COR-L47 (cell line): ENCODE measurements around the gene SIRPD.
"Not testable (repeated sequence)": the region's sequence is repeated elsewhere in the genome, so short reads cannot be mapped to it uniquely, and the experiment has no call there.

Source experiments
- DNase-seq: peaks from one replicate; lab custom pipeline; 2025; lab: John Stamatoyannopoulos, UW

The SIRPD gene

DNA sequence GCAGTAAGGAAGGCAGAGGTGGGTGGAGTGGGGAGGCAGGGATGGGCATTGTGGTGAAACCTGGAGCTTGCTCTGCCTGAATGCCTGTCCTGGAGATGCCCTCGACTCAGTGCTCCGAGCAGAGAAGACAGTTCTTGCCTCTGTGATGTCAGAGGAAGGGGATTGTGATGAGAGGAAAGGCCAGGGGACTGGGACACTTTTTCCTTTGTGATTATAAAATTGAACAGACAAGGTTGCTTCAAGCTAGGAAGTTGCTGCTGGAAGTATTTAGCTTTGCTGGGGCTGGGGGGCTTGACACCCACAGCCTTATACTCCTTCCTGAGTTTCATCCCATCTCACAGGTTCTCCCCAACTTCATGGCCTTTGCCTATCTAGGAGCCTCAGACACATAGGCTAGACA, at the start of gene SIRPD:
Gene SIRPD (minus strand): TSS at position 101 of the 400 bp plus-strand sequence. CDS start 52 bp downstream, at position 49.
- DNase-seq, result no peak

DNA sequence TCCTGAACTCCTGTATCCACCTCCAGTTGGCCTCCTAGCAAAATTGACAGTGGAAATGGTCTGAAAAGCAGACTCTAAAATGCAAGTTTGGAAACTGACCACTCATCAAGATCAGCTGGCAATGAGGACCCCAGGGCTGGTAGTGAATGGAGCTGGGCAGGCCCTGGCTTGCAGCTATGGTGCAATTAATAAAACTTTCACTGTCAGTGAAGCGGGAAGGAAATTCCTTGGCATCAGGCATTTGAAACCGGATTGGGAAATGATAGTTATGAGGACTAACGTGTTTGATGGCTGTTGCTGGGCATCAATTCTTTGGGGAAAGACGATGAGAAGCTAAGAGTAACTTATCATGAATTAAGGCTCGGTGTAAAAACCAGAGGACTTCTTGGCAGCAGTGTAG, 43.2 kb upstream of the SIRPD start:
- no peak for DNase-seq

DNA sequence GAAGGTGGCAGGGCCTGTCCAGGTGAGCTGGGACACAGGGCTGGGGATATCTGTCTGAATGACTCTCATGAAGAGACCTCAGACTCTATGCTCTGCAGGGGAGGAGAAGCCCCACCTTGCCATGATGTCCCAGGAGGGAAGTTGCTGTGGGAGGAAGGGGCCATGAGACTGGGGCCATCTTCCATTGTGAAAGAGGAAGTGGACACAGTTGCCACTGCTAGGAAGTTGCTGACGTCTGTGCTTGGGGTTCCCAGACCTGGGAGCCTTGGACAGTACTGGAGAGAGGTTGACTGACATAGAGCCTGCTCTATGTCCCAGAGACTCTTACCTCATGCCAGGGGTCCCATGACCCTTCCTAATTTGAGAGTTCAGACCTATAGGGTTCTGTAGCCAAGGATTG, 37.8 kb upstream of the SIRPD start:
- DNase-seq, result no peak

DNA sequence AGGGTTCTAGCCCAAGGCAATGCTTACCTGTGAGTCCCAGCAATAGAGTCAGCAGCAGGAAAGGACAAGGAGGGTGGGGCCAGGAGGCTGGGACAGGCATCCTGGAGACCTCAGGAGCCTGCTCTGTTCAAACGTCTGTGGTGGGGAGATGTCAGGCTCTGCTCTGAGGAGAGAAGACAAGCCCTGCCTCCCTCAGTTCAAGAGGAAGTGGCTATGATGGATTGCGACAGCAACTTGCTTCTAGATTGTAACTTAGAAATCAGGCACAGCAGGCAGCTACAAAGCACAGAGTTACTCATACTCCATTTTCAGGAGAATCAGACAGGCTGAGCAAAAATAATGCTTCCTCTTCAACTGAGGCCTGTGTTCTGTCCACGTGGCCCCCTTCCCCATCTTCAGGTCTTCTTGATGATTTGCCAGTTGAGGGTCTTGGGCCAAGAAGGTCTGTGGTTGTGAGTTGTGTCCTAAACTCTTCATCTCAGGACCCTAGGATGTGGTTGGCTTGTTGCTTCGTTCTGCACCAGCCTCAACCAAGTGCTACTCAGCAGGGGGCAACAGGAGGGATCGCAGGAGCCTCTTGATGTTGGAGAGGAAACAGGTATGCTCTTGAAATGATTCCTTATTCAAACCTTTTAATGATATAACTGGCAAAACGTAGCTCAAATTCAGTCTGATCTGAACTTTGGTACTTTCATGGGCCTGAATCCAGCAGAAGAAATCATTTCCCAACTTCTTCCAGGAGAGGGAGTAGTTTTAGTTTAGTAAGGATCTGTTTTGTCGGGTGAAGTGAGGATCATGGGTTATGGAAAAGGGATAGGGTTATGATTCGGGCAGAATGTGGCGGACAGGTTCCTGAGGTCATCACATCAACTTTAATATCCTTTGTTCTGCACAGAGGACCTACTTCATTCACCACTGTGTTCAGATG, 31.3 kb upstream of the SIRPD start:
- DNase-seq, result no peak

DNA sequence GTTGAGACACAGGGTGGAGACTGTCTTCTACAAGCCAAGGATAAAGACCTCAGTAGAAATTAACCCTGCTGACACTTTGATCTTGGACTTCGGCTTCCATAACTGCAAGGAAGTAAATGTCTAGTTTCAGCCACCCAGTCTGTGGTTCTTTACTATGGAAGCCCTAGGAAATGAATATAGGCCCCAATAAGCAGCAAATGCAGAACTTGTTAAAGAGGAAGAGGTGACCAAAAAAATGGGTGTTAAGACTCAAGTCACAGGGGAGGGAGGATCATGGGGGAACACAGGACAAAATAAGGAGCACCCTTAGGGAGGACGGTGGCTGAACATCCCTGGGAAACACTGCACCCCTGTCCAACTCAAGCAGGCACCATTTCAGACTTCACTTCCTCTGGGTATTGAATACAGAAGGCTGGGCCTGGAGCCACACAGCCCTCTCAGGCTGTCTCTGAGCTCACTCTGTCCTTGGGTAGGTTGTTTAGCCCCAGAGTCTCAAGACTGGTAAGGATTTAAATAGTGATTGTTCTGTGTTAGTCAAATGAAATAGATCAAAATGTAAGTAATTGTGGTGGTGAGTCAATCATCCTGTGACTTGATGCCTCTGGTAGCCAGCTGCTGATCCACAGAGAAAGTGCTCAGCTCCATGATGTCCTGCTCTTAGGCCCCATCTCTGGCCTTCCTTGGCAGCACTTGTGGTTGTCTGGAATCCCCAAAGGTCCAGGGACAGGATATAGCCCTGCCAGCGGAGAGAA, 30.5 kb upstream of the SIRPD start:
- DNase-seq, result no peak

DNA sequence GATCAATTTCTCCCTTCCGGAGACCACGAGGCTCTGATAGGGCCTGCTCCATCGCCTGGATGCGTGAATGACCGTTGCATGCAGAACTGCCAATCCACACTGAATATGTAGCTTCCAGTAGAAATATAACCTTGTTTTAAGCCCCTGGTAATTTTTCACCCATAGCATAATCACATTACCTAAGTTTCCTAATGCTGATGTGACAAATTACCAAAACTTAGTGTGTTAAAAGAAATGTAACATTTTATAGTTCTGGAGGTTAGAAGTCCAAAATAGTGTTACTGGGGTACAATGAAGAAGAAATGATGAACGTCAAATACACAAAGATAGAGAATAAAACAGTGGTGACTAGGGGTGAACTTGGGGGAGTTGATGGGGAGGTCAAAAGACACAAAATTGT, 22.0 kb upstream of the SIRPD start:
- no peak for DNase-seq

DNA sequence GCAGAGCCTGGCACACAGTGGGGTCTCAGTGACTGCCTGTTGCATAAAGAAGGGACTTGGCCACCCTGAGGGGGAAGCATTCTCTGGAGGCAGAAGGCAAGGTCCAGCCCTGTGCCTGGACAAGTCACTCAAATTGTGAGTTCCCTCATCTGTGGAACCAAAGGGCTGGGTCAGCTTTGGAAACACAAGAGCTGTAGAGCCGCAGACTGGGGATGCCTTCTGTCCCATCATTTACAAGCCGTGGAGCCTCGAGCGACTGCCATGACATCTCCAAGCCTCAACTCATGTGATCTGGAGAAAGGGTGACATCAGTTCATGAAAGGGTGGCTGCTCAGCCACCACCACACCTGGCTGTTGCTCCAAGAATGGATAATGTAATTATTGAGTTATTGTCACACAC, 20.4 kb upstream of the SIRPD start:
- DNase-seq, result no peak

DNA sequence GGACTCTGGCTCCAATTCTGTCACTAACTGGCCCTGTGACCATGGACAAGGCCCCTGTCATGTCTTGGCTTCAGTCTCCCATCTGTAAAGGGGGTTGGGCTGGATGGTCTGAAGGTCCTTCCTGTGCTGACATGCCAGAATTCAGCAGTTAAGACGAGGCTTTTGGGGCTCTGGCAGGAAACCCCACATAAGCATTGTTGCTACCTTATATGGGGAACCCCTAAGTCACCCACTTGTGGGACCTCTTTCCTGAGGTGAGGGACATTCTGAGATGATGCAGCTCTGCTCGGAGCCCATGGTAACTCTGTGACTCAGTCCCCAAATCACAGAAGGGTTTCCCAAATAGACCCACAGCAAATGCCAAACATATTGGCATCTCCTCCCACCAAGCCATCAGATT, 19.8 kb upstream of the SIRPD start:
- not testable (repeated sequence) for DNase-seq

DNA sequence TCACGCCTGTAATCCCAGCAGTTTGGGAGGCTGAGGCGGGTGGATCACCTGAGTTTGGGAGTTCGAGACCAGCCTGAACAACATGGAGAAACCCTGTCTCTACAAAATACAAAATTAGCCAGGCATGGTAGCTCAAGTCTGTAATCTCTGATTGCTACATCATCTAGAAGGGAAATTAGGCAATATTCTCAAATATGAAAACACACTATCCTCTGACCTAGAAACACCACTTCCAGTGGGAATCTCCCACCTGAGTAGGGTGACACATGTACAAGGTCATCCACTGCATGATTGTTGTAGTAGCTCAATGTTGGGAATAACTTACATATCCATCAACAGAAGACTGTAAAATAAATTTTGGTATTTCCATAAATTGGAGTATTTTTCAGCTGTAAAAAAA, 19.1 kb upstream of the SIRPD start:
- no peak for DNase-seq

DNA sequence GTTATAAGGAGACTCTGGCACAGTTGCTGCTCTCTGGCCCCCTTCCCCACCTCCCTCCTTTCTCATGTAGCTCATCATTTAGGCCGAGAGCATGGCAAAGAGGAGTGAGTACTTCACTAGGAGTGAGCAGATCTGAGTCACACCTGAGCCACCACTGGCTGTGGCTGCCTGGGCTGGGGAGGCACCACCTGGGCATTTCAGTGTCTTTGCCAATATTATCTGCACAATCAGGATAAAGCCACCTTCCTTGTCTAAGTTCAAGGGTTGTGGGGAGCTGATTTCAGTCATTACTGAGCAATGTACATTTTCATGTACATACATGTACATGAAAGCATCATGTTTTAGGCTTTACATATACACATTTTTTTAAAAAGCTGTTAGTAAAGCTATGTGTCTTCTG, 18.5 kb upstream of the SIRPD start:
- not testable (repeated sequence) for DNase-seq

DNA sequence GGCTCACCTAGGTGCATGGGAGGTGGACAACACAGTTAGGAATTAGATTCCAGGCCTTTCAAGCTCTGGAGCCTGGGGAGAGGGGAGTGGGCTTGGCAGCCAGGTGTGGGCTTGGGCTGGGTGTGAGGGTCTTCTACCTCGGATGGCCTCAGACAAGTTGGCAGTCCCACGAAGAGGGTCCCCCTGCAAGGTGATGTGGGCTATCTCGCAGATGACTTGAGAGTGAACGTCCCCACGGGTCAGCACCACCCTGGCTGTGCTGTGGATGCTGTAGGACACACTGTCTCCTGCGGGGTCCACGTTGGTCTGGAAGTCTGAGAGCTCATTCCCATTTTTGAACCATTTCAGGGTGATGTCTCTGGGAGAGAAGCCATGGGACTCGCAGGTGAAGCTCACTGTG, 14.1 kb upstream of the SIRPD start:
- not testable (repeated sequence) for DNase-seq

DNA sequence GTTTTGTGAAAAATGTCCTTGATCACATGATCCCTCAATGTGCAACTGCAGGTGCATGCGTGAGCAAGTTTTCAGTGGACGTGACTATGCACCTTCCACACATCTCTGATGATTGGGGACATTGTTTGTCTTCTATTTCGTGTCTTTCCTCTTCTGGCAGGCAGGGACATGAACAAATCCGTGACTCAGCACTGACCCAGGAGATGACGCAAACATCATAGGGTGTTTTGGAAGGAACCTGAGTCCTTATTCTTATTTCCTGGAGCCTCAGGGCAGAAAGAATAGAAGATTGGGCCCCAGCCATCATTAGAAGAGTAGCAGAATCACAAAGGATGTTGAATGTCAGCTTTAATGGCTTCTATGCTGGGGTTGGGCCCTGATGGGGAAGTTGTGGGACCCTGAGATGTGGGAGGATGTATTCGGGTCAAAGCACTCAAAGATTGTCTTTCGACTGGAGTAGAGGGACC, 11.9 kb upstream of the SIRPD start:
- no peak for DNase-seq

DNA sequence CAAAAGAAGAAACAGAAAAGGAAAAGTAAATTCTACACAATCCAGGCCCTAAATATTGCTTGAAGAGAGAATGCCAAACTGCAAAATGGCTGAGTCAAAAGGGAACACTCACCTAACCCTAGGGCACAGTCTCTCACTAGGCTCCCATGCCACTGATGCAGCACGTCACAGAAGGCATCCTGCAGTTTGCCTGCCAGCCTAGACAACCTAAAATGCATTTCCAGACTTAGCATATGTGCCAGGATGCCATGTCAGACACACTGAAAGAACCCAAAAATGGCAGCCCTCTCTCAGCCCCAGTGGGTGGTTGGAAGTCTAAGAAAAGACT, 10.6 kb upstream of the SIRPD start:
- no peak for DNase-seq

DNA sequence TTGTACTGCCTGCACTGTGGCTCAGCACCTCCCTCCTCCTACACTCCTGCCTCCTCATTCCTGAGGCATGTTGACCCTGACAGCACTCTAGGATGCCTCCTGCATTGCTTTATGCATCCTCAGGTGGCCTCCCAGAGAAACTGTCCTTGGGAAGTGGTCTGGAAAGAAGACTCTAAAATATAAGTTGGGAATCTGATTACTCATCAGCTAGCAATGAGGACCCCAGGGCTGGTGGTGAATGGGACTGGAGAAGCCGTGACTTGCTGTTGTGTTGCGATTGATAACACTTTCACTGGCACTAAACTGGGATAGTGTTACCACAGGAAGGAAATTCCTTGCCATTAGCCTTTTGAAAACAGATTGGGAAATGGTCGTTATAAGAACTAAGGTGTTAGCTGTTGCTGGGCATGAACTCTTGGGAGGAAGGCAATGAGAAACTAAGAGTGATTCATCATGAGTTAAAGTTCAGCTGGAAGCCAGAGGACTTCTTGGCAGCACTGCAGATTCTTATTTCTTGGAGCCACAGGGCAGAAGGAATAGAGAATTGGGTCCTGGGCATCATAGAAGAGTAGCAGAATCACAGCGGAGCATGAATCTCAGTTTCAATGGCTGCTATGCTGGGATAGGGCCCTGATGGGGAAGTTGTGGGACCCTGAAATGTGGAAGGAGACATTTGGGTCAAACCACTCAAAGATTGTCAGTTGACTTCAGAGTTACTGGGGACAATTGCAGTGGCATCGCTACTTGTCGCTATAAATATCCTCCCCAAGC, 10.1 kb upstream of the SIRPD start:
- no peak for DNase-seq

DNA sequence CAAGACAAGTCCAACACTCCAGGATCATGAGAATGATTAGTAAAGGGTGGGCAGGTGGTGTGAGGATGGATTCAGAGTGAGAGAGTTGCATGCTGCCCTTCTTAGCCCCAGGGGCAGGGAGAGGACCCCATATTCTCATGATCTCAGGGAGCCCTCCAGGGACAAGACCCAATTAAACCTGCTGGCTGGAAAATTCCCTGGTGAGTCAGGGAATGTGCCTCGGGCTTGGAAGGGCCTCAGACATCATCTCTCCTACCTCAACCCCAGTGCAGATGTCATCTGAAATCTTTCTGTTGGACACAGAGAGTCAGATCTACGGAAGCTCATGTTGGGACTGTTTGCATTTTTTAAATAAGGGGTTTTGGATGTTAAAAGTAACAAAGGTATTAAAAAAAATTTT, 9.2 kb upstream of the SIRPD start:
- no peak for DNase-seq

DNA sequence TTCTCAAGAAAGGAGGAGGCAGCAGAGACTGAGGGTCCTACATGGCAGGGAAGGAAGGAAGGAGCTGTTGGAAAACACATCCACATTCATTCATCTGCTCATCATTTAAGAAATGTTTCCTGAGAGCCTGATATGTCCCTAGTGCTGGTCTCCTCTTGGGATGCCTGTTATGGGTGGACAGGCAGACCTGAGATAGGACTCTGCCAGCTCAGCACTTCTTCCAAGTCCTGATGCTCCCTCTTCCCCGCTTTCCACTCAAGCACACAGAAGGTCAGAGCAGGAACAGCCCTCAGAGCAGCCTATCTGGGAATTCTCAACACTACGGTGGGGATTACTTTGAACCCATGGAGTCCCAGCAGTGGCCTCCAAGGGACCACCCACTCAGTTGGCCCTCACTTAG, 8.0 kb upstream of the SIRPD start:
- no peak for DNase-seq

DNA sequence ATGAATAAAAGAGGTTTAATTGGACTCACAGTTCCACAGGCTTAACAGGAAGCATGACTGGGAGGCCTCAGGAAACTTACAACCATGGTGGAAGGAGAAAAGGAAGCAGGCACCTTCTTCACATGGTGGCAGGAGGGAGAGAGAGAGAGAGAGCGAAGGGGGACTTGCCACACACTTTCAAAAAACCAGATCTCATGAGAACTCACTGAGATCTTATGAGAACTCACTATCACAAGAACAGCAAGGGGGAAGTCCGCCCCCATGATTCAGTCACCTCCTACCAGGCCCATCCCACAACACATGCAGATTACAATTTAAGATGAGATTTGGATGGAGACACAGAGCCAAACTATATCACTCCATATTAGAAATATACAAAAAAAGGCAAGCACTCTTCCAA, 6.1 kb upstream of the SIRPD start:
- DNase-seq, result no peak

DNA sequence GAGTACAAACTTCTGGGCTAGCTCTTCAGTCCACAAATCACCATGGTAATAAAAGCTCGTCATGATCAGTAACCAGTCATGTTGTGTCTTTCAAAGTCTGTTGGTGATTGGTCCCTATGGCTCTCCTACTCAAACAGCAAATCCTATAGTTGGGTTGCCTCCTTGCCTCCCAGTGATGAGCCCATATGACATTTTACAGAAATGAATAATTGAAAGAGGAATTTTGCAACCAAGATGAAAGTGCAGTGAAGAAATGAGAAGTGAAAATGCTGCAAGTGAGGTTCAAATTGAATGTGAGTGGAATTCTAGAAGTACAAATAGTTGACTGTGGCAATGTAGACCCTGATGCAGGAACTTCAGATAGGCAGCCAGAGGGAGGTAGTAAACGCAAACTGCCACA, 5.1 kb upstream of the SIRPD start:
- no peak for DNase-seq

DNA sequence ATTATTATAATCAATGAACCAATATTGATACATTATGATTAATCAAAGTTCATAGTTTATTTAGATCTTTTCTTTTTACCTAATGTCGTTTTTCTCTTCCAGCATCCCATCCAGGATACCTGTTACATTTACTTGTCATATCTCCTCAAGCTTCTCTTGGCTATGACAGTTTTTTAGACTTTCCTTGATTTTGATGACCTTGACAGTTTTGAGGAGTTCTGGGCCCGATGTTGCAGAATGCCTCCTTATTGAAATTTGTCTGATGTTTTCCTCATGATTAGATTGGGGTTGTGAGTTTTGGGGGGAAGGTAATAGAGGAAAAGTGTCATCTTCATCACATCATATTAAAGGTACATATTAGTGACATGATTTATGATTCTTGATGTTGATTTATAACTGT, 3.8 kb upstream of the SIRPD start:
- DNase-seq, result no peak

DNA sequence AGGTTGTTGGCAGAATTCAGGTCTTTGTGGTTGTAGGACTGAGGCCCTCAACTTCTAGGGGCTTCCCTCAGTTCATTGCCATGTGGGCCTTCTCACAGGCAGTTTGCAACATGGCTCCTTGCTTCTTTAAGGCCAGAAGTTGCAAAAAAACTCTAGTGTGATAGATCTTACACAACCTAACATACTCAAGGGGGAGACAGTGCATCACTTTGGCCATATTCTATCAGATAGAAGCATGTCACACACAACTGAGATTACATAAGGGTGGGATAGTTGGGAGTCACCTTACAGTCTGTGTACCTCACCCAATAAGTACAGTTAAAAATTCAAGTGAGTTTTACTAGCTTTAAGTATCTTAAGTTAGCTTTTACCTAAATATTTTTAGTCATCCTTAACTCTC, 1.6 kb downstream of the SIRPD start:
- no peak for DNase-seq

DNA sequence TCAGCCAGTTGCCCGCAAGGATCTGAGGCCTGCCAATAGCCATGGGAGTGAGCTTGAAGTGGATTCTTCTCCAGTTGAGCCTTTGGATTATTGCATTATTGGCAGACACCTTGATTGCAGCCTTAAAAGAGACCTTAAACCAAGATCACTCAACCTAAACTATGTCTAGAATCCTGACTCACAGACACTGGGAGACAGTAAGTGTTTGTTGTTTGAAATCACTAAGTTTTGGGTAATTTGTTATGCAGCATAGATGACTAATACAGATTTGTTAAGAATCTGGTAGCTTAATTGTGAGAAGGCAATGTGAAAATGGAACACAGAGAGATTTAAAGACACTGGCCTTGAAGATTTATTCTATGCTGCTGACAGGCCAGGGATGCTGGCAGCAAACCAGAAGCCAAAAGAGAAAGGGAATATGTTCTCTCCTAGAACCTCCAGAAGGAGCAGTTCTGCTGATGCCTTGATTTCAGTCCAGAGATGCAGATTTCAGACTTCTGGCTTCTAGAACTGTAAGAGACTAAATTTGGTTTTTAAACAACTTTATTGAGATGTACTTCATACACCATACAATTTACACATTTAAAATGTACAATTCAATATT, 17.6 kb downstream of the SIRPD start:
- DNase-seq, result no peak

DNA sequence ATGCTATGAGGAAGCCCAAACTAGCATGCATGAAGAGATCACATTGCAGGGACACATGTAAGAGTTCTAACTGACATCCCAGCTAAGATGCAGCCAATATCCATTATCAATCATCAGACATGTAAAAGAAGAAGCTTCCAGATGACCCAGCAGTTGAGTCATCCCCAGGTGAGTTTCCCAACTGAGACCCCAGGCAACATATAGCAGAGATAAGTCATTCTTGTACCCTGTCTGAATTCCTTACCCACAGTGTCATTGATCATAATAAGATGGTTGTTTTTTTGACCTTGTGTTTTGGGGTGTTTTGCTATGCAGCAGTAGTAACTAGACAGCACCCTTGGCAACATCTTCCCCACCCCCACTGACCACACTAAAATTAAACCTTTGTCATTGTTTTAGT, 18.9 kb downstream of the SIRPD start:
- no peak for DNase-seq
